NK-92 (cell line): ENCODE measurements around the gene FHOD3.

ENCODE experiments used
- DNase-seq: peaks from one replicate; lab custom pipeline; 2025; ENCODE audit not compliant: unreplicated experiment; lab: John Stamatoyannopoulos, UW

The FHOD3 gene

DNA sequence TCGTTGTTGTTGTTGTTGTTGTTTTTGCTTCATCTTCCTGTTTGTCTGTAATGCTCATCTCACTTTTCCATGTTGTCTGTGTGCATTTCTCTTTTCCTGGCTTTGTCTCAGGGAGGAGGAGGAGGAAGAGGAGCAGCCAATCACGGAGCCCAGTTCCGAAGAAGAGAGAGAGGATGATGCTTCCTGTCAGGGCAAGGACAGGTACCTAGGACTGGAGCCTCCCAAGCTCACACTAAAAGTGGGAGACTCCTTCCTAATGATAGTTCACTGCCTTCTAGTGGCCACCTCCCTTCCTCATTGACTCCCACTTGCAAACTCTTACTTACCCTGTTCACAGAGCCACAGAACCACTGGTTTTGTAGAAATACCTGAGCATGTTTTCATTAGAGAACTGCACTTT, 351.7 kb downstream of the FHOD3 start:
- DNase-seq: no peak

DNA sequence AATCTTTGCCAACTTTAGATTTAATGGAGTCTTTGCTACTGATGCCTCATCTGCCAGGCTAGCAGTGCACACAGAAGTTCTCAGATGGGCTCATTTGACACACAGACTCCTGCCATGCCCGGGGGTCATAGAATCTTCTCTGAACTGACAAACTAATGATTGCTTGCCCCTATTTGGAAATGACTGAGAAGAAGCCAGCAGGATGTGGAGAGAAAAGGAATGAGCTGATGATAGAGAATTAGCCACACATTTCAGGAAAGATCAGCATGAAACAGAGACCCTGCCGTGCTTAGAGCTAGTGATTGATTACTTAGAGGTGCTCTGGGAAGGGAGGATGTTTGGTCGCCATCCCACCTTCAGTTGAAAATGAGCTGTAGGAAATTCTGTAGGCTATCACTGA, 352.8 kb downstream of the FHOD3 start:
- no peak for DNase-seq

DNA sequence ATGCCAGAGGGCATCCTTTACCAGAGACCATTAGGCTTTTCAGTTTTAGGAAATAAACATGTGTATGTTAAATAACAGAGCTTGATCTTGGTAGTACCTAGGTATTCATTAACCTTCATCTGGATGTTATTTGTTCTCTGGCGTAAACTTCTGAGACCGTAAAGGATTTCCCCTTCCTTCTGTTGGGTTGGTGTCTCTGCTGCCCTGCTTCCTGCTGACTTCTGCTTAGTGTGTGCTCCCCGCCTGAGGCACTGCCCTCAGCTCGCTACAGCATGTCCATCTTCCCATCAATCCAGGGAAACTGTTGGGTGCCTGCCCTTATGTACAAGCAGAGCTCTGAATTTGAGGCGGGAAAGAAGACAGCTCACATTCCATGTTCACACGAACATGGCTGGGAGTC, 353.4 kb downstream of the FHOD3 start:
- DNase-seq: no peak

DNA sequence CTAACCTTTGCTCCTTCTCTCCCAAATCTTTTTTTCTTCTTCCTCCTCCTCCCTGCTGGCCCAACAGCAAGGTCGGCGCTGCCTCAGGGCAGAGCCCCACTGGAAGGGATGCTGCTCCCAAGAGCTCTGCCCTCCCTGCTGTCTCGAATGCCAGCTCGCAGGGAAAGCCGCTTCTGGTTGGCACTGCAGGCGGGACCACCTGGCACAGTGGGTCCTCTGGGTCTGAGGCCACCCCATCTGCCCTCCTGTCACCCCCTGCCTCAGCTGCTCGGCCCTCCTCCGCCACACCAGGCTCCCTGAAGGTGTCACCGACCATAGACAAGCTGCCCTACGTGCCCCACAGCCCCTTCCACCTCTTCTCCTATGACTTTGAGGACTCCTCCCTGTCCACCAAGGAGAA, 355.0 kb downstream of the FHOD3 start:
- DNase-seq: no peak

DNA sequence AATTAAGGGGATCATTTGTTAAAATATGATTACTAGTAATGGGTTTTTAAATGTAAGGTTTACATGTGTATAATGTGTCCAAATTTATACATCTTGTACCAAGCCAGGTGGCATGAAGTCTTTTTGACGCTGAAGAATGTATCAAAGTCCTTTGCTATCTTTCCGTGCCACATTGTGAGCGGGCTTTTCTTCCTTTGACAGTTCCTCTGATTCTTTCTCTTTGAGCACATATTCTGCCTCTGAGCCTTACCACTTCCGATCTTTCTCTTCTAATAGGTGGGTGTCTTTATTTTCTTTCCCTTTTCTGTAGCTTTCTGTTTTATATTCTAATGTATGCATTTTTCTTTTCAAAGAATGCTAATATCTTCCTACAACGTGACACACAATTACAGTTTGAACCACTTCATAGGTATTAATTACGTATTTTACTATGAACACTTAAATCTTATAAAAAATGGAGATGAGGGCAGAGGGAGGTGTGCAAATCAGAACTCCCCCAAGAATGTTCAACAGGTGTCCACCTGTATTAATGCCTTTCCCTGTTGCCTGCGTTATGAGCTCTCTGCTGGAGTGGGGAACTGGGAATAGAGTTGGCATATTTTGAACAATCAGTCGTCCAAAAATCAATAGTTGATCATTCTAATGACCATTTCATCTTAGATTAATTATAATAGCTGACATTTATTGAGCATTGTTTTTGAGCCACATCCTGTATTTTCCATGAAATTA, 355.8 kb downstream of the FHOD3 start:
- DNase-seq: no peak

DNA sequence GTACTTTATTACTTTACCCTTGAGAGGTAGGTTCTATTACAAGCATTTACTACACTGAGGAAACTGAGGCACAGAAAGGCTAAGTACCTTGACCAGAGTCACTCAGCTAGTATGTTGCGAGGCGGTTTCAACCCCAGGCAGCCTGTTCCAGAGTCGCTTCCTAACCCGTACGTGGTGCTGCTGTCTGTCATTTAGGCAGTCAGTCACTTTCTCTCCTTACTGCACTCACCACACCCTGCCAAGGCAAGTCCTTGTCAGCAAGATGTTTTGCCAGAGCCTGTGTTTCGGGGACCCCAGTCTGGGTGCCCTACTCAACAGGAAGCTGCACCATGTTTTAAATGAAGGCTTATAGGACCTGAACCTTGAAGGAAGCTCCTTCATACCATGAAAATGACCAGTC, 356.4 kb downstream of the FHOD3 start:
- DNase-seq: no peak

DNA sequence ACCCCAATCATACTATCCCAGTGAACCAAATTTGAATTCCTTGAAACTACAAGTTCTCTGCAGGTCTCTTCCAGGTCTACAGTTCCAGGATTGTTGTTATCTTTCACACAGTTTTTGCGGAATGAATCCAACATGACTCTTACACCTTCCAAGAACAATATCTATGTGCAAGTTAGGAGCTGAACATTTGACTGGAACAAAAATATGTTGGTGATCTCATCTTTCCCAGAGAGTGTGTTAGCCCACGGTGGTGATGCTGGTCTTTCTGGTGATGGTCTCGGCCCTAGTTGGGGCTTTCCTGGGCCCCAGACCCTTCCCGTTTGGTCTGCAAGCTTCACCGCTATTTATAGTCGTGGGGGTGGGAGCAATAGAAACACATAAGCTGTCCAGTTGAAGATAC, 357.6 kb downstream of the FHOD3 start:
- no peak for DNase-seq

DNA sequence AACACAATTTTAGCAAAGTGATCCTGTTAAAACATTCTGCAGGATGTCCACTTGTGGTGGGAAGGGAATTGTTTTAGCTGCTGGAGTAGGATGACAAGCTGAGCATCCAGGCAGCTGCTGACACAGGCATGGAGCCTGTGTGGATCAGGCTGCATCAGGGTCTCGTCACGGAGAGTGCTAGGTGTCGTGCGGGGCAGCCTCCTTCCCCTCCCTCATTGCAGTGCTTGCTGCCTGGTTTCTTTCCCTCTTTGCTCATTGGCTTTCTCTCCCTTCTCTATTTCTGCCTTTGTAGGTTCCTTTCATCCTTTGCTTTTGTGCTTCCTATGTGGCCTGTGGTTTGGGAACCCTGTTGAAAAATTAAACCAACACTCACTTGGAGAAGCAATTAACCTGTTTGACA, 358.4 kb downstream of the FHOD3 start:
- no peak for DNase-seq

DNA sequence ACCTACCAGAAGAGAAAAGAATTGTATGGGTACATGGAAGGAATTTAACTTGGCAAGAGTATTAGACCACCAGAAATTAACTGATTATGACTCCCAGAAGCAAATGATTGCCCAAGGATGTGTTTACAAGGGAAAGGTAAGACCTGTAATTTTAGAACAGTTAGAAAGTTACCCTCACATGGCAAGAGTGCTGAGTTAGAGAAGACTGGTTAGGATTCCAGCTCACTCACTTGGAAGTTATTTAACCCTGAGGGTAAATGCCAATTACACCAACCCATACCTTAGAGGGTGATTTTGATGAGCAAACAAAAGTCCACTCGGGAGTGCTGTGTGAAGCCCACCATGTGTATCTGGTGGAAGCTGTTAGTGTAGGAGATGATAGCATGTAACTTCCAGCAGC, 361.1 kb downstream of the FHOD3 start:
- DNase-seq: no peak

DNA sequence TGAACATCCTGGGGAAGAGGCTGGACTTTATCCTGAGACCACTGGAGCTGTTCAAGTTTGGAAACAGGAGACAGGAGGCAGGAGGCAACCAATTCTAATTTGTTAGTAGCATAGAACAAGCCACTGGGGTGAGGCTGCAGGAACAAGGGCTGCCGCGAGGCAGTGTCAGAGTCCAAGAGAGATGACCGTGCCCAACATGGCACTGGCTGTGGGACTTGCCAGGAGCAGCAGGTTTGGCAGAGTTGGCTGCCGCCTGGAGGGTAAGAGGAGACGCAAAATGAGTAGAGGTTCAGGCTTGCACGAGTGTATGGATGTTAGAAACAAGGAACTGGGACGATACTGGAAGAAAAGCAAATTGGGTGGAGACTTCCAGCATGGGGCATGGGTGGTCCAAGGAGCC, 362.8 kb downstream of the FHOD3 start:
- no peak for DNase-seq

DNA sequence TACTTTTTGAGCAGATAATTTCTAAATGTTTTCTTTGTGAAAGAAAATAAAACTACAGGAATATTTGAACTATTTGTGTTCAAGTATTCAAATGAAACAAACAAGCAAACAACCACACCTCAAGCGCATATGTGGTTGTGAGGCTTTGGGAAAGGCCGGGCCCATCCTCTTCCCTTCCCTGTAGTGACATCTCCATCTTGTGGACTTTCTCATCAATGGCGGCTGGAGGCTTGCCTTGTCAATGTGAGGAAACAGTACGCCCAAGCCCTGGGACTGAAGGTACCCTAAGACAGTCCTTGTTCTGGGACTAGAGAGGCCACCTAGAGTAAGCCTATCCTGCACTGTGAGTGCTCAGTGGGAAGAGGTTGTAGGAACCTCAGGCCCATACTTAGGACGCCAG, 364.5 kb downstream of the FHOD3 start:
- no peak for DNase-seq

DNA sequence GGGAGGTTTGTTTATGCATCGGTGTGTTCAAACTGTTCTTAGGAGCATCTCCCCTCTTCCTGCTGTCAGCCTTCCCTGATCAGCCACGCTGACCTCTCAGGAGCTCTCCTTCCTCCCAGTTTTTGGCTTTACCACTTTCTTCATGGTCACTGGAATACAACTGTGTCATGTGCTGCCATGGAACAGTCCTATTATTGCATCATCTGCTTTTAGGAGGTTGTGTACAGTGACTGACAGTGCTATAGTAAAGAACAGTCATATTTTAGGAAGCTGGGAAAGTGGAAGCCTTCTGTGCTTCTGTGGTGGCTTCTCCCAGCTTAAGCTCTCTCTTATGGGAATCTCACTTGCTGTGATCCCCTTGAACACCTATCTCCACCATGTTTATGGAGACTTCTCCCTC, 365.8 kb downstream of the FHOD3 start:
- DNase-seq: no peak

DNA sequence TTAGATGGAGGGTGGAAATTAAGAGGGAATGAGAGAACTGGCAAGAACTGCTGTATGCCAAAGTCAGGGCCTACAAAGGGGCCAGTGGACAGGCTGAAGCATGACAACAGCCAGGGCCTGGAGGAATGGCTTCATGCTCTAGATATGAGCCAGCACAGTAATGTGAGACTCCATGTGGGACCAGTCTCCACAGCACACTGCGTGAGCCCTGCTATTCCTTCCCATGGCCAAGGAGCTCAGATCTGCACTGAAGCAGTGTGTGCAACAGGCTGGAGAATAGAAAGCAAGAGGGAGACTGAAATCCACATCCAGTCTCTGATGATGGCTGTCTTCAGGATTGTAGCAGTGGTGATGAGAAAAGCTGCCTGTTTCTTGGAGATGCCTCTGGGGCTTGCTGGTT, 368.4 kb downstream of the FHOD3 start:
- DNase-seq: no peak

DNA sequence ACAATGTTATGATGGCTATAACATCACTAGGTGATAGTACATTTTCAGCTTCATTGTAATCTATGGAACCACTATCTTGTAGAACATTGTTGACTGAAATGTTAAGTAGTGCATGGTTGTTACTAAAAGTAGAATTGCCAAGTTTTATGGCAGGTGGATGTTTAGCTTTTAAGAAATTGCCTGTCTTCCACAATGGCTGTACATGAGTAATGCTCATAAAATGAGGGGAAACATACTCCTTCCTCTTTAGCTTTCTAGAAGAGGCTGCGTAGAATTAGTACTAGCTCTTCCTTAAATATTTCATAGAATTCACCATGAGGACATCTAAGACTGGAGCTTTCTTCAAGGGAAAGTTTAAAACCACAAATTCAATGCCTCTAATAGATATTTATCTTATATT, 370.3 kb downstream of the FHOD3 start:
- no peak for DNase-seq

DNA sequence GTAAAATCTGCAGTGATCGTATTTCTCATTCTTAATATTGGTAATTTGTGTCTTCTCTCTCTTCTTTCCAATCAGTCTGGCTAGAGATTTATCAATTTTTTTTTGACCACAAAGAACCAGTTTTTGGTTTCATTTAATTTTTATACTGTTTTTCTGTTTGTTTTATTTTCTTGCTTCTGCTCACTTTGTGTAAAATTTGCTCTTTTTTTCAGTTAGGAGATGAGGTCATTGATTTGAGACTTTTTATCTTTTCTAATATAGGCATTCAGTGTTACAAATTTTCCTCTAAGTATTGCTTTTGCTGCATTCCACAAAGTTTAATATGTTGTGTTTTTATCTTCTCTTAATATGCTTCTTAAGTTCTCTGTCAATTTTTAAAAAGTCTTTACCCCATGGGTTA, 370.8 kb downstream of the FHOD3 start:
- no peak for DNase-seq

DNA sequence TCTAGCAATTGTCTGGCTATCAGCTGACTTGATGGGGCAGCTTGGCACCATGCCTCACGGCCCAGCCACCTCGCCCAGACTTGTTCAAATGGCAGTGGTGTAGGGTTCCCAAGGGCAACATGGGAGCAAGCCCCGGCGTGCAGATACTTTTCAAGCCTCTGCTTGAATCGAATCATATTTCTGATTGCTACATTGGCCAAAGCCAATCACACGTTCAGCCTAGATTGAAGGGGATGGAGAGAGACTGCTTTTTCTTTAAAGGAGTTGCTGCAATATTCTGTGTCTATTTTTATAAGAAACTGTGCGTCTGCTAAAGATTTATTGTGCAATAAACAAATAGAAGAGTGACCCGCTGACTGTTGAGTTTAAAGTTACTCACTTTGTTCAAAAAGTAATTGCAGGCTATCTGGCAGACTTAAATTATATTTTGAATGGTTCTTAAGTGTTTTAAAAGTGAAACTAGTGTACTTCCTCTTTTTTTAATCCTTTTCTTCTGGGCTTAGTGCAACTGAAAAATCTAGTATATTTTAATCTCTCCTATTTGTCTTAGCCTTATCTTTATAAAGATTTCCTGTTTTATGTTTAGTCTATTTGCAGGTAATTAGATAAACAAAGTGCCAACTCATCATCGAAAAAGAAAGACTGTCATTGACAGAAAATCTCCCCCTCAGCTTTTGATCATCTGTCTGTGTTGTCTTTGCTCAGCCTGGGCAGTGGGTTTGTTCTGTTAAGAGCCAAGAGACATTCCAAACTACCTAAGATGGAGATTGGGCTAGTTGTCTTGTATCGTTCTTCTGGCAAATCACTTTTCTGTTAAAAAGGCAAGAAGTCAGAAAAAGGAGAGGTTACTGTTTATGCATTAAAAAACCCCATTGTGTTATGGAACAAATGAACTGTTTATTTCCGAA, 375.2 kb downstream of the FHOD3 start:
- DNase-seq: no peak

DNA sequence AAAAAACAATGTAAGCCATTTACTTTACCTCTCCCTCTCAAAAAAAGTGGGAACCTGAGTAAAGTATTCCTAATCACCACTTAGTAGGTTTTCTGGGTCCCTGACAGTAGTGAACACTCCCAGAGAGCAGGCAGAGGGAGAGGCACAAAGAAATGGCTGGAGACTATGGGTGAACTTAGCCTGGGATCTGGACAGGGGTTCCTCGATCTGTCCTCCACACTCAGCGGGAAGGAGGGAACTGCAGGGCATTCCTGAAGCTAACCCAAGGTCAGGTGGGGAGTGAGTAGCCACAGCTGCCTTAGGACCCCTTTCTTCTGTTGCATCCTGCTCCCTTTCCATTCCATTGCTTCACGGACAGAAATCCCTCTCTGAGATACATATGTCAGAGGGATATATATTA, 375.9 kb downstream of the FHOD3 start:
- no peak for DNase-seq

DNA sequence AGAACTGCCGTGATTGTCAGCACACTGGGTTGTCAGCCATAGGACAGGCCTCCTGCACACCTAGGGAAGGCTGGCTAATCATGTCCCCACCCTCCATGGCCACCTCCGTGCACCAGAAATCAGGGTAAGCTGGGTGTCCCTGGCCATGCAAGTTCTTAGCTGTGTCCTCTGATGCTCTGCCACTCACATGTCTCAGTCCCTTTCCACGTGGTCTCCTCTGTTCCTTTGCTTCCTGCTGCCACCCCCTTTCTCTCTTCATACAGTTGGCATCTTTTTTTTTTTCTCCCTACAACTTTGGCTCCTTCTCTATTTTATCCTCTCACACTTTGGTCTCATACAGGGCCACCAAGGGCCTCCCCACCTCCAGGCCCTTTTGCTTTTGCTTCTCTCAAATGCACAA, 377.6 kb downstream of the FHOD3 start:
- DNase-seq: no peak

DNA sequence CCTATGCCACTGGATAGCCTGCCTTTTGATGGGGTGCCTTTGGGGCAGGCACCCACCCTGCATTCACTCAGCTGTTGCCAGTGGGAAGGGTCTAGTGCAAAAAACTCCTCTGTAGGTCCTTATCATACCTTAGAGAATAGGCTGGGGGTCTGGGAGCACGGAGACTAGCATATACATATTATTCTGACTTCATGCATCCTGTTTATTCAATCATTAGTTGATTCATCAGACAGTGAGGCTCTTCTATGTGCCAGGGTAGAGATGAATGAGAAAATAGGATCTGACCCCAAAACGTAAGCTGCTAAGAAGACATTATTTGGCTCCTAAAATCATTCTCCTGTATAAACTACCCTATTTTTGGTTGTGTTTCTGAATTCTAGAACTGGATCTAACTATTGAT, 378.0 kb downstream of the FHOD3 start:
- no peak for DNase-seq

DNA sequence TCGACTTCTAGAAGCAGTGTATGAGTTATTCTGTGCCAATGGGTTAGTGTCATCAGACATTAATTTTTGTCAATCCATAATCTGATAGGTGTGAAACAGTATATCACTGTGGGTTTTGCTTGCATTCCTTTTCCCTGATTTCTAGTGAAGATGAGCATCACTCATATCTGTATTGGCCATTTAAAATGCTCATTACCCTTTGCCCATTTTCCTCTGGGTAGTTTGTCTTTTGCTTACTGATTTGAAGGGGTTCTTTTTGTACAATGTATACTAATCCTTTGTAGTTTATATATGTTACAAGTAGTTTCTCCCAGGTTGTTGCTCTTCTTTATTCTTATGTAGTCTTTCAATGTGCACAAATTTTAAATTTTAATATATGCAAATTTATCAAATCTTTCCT, 379.1 kb downstream of the FHOD3 start:
- DNase-seq: no peak

DNA sequence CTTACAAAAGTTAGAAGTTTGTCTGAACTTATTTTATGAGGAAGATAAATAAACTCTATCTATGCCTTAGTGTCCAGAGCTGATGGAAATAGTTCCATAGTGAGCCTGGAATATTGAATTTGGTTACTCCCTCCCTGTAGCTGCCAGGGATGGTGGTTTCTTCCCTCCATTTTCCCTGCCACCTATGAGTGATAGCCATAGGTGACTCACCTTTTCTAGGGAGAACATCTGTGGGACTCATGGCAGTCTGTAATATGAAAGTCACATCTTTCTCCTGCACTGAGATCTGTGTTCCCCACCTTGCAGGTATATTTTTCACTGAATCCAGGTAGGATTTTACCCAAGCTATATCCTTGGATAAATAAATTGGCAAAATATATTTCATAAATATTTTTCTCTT, 382.5 kb downstream of the FHOD3 start:
- DNase-seq: no peak

DNA sequence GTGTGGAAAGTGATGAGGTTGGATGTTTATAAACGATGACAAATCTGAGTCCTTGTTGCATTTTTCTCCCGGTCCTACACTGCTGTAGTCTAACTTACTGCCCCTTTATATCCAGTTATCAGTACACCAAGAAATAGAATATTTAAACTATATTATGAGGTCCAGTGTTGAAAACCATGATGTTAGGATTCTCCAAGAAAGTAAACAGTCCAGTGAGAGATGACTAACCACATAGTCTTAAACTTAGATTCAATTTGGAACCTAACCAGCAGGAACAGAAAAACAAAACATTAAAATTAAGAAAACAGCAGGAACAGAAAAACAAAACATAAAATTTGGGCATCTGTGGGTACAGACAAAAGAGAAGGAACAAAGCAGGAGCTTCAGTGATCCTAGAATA, 388.1 kb downstream of the FHOD3 start:
- DNase-seq: no peak
